WTC11 (cell line): ENCODE results near the gene CADM1. TPM values are rescaled to one million over a fixed set of nuclear protein-coding genes. Genes with fewer than 3 reads are reported as not detected.

Experiments used
- ATAC-seq: fragments of 200-7000 bp; cut with Tn5 transposase; 2 replicates; pipeline ENCODE4 v1.10.0; 2021; ENCODE audit warnings: mild to moderate bottlenecking, moderate library complexity
- CTCF ChIA-PET: fragments of 300-600 bp; sonication (Branson Sonifier 250); formaldehyde crosslinking; loops from one replicate; lab custom pipeline; 2021; ENCODE audit warnings: antibody characterized with exemption; lab: Charles Lee
- POLR2A ChIA-PET: fragments of 350-600 bp; sonication (Branson Sonifier 250); formaldehyde crosslinking; loops from one replicate; lab custom pipeline; 2021; ENCODE audit warnings: antibody characterized with exemption; lab: Charles Lee
- DNase-seq: peaks from one replicate; pipeline ENCODE4 v3.0.0; 2021; ENCODE audit warnings: low spot score
- H3K27ac Mint-ChIP-seq: 2 replicates; pipeline ENCODE4 v1.8.0; 2021; ENCODE audit warnings: mixed read lengths
- H3K27me3 Mint-ChIP-seq: 2 replicates; pipeline ENCODE4 v1.8.0; 2021; ENCODE audit warnings: low read depth, mild to moderate bottlenecking, moderate library complexity, mixed read lengths
- H3K36me3 Mint-ChIP-seq: 2 replicates; pipeline ENCODE4 v1.8.0; 2021; ENCODE audit warnings: mixed read lengths
- H3K4me1 Mint-ChIP-seq: 2 replicates; pipeline ENCODE4 v1.8.0; 2022; ENCODE audit warnings: mixed read lengths
- H3K4me3 Mint-ChIP-seq: 2 replicates; pipeline ENCODE4 v1.8.0; 2021; ENCODE audit warnings: mild to moderate bottlenecking, moderate library complexity, mixed read lengths
- H3K9me3 Mint-ChIP-seq: 2 replicates; pipeline ENCODE4 v1.8.0; 2021; ENCODE audit warnings: mixed read lengths
- AR ChIP-seq: fragments of 250-450 bp; sonication (Bioruptor Pico); IDR thresholded peaks from 2 replicates; pipeline ENCODE4 v1.9.0; 2021; ENCODE audit warnings: mild to moderate bottlenecking
- EMX1 ChIP-seq: fragments of 250-450 bp; sonication (Bioruptor Pico); IDR thresholded peaks from 2 replicates; pipeline ENCODE4 v1.8.0; 2021; ENCODE audit warnings: mild to moderate bottlenecking
- FOXK1 ChIP-seq: sonication (generic); formaldehyde crosslinking; IDR thresholded peaks from 2 replicates; pipeline ENCODE4 v1.8.0; 2022; ENCODE audit warnings: mild to moderate bottlenecking, moderate library complexity, missing genetic modification reagents
- HMGXB4 ChIP-seq: sonication (generic); formaldehyde crosslinking; IDR thresholded peaks from 2 replicates; pipeline ENCODE4 v1.8.1; 2023; ENCODE audit warnings: mild to moderate bottlenecking, moderate library complexity, missing genetic modification reagents
- KAT7 ChIP-seq: sonication (generic); formaldehyde crosslinking; IDR thresholded peaks from 2 replicates; pipeline ENCODE4 v1.8.1; 2023; ENCODE audit warnings: missing genetic modification reagents, mild to moderate bottlenecking, borderline replicate concordance
- MYBL2 ChIP-seq: sonication (generic); formaldehyde crosslinking; IDR thresholded peaks from 2 replicates; pipeline ENCODE4 v1.8.1; 2023; ENCODE audit warnings: mild to moderate bottlenecking, moderate library complexity, missing genetic modification reagents
- NFE2L1 ChIP-seq: sonication (generic); formaldehyde crosslinking; IDR thresholded peaks from 2 replicates; pipeline ENCODE4 v1.8.1; 2023; ENCODE audit warnings: missing genetic modification reagents
- ZNF281 ChIP-seq: sonication (generic); formaldehyde crosslinking; IDR thresholded peaks from 2 replicates; pipeline ENCODE4 v1.8.0; 2023; ENCODE audit warnings: mild to moderate bottlenecking, missing genetic modification reagents
- ZNF416 ChIP-seq: fragments of 250-450 bp; sonication (Bioruptor Pico); IDR thresholded peaks from 2 replicates; pipeline ENCODE4 v1.9.0; 2021; ENCODE audit warnings: mild to moderate bottlenecking, inconsistent platforms
- ZNF423 ChIP-seq: fragments of 250-450 bp; sonication (Bioruptor Pico); IDR thresholded peaks from 2 replicates; pipeline ENCODE4 v2.1.2; 2022; ENCODE audit warnings: mild to moderate bottlenecking, moderate library complexity
- ZNF425 ChIP-seq: fragments of 250-450 bp; sonication (Bioruptor Pico); conservative IDR thresholded peaks from 2 replicates; pipeline ENCODE4 v1.9.0; 2021; ENCODE audit warnings: mild to moderate bottlenecking
- ZNF532 ChIP-seq: fragments of 250-450 bp; sonication (Bioruptor Pico); IDR thresholded peaks from 2 replicates; pipeline ENCODE4 v1.9.0; 2021; ENCODE audit warnings: mild to moderate bottlenecking, borderline replicate concordance
- total RNA-seq: library from RNA; stranded (reverse); gene quantifications from 3 replicates; pipeline ENCODE4 v1.2.3, GENCODE V29; 2021

CADM1 gene
- total RNA-seq, 1 experiment from 2014 or later, result 26.8 TPM

- TF ChIP-seq ZNF532 (CRISPR knock-in tag), result no peak
- no peak for TF ChIP-seq EMX1 (CRISPR knock-in tag)
- TF ChIP-seq ZNF423 (CRISPR knock-in tag), result no peak
- TF ChIP-seq KAT7 (CRISPR knock-in tag), result no peak
- no peak for TF ChIP-seq HMGXB4
- no peak for TF ChIP-seq ZNF281 (CRISPR knock-in tag)
- TF ChIP-seq MYBL2 (CRISPR knock-in tag), result no peak
- TF ChIP-seq NFE2L1, result no peak
- no peak for TF ChIP-seq AR (CRISPR knock-in tag)
- TF ChIP-seq FOXK1, result no peak
- TF ChIP-seq, all 79 proteins: peak for 0
Measured at GRCh38 chr11:115185507-115185906, 318.7 kb downstream of the CADM1 start (continued).

- ChIA-PET POLR2A (no interaction called here), CTCF (no interaction called here)
- no peak overlapping the region for H3K27ac Mint-ChIP-seq
- H3K27me3 Mint-ChIP-seq, result peaks cover 3% of the 10 kb centered on the region; the same call in 1 of the 2 replicates
- H3K4me1 Mint-ChIP-seq, result peaks cover 5% of the 10 kb centered on the region; the same call in 1 of the 2 replicates
- no peak for DNase-seq
- no peak overlapping the region for H3K4me3 Mint-ChIP-seq
- no peak for ATAC-seq
- no peaks in the 10 kb centered on the region for H3K36me3 Mint-ChIP-seq
- TF ChIP-seq ZNF425 (CRISPR knock-in tag) (no peak), ZNF416 (CRISPR knock-in tag) (no peak), FOXK1 (no peak)
- no peaks in the 10 kb centered on the region for H3K9me3 Mint-ChIP-seq
Measured at GRCh38 chr11:115184901-115185300, 319.3 kb downstream of the CADM1 start.
